ENCODE measurements around the gene TMEM80.

GRCh38 chr11:704781-705645 is 9.4 kb downstream of the TMEM80 start:
- TF ChIP-seq KLF16 (tag by site-specific recombination; IDR thresholded peaks at IDR 0.05) (no peak), MYNN (tag by site-specific recombination; IDR thresholded peaks at IDR 0.05; ENCODE audit: borderline replicate concordance) (no peak), ZNF76 (tag by site-specific recombination; IDR thresholded peaks at IDR 0.05; ENCODE audit: borderline replicate concordance, low read depth) (no peak), ZNF416 (tag by site-specific recombination; IDR thresholded peaks at IDR 0.05) (no peak), ZFP41 (tag by site-specific recombination; IDR thresholded peaks at IDR 0.05; ENCODE audit: borderline replicate concordance) (no peak), SP2 (tag by site-specific recombination; IDR thresholded peaks at IDR 0.05) (0 out of 2 replicates have a peak, but pooled peaks have one; percentile 6)
- TF ChIP-seq, protein P1, sequence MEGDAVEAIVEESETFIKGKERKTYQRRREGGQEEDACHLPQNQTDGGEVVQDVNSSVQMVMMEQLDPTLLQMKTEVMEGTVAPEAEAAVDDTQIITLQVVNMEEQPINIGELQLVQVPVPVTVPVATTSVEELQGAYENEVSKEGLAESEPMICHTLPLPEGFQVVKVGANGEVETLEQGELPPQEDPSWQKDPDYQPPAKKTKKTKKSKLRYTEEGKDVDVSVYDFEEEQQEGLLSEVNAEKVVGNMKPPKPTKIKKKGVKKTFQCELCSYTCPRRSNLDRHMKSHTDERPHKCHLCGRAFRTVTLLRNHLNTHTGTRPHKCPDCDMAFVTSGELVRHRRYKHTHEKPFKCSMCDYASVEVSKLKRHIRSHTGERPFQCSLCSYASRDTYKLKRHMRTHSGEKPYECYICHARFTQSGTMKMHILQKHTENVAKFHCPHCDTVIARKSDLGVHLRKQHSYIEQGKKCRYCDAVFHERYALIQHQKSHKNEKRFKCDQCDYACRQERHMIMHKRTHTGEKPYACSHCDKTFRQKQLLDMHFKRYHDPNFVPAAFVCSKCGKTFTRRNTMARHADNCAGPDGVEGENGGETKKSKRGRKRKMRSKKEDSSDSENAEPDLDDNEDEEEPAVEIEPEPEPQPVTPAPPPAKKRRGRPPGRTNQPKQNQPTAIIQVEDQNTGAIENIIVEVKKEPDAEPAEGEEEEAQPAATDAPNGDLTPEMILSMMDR (tag by site-specific recombination; IDR thresholded peaks at IDR 0.05), result no peak
